ENCODE measurements around the gene NSG1. TPM values are rescaled to one million over a fixed set of nuclear protein-coding genes. Genes with fewer than 3 reads are reported as not detected.

NSG1 gene
- total RNA-seq, 1 experiment from 2014 or later, result not detected

GRCh38 chr4:4396628-4397440, 9.9 kb downstream of the NSG1 start:
- Histone ChIP-seq H3K27me3 (ENCODE audit: insufficient read depth, low read depth) (peaks cover 63% of the 10 kb centered on the region), H3K79me2 (ENCODE audit: low read depth) (no peaks in the 10 kb centered on the region), H3K4me2 (no peak overlapping the region), H3F3A (ENCODE audit: insufficient read depth, low read depth) (no peaks in the 10 kb centered on the region), H3K4me3 (no peak overlapping the region), H3K9me3 (ENCODE audit: insufficient read depth, low read depth) (no peaks in the 10 kb centered on the region), H4K20me1 (ENCODE audit: insufficient read depth) (no peaks in the 10 kb centered on the region), H3K9me2 (ENCODE audit: insufficient read depth) (no peaks in the 10 kb centered on the region), H2AFZ (no peak overlapping the region), H3K36me3 (ENCODE audit: low read depth) (no peaks in the 10 kb centered on the region), H3K4me1 (replicated peaks; ENCODE audit: insufficient read depth) (no peaks in the 10 kb centered on the region), H3K27ac (no peak overlapping the region)
- no peak for DNase-seq
- intact Hi-C loops (cut with micrococcal nuclease; ENCODE audit: unreplicated experiment), result no loop called here
- BruUV-seq (replicated peaks), result no TSS peak
- TF ChIP-seq EZH2 (IDR thresholded peaks at IDR 0.05; ENCODE audit: low read depth), result no peak
- no peak for TF ChIP-seq CTCF (conservative IDR thresholded peaks at IDR 0.05)
- ChIA-PET CTCF (no interaction called here), POLR2A (ENCODE audit: unreplicated experiment) (no interaction called here)

GRCh38 chr4:4397441-4397819, 10.5 kb downstream of the NSG1 start:
- DNase-seq, result no peak
- Histone ChIP-seq H3K9me2 (ENCODE audit: insufficient read depth) (no peaks in the 10 kb centered on the region), H4K20me1 (ENCODE audit: insufficient read depth) (no peaks in the 10 kb centered on the region), H3K4me3 (no peak overlapping the region), H3K27me3 (ENCODE audit: insufficient read depth, low read depth) (peaks cover 57% of the 10 kb centered on the region), H2AFZ (no peak overlapping the region), H3K36me3 (ENCODE audit: low read depth) (no peaks in the 10 kb centered on the region), H3K79me2 (ENCODE audit: low read depth) (no peaks in the 10 kb centered on the region), H3K4me1 (replicated peaks; ENCODE audit: insufficient read depth) (no peaks in the 10 kb centered on the region), H3K4me2 (no peak overlapping the region), H3K9me3 (ENCODE audit: insufficient read depth, low read depth) (no peaks in the 10 kb centered on the region), H3K27ac (no peak overlapping the region), H3F3A (ENCODE audit: insufficient read depth, low read depth) (no peaks in the 10 kb centered on the region)
- POLR2A ChIA-PET (ENCODE audit: unreplicated experiment), result no interaction called here
- no TSS peak for BruUV-seq (replicated peaks)
- CTCF ChIA-PET, result no interaction called here
- intact Hi-C loops (cut with micrococcal nuclease; ENCODE audit: unreplicated experiment), result no loop called here
- TF ChIP-seq CTCF (conservative IDR thresholded peaks at IDR 0.05), result no peak
- no peak for TF ChIP-seq EZH2 (IDR thresholded peaks at IDR 0.05; ENCODE audit: low read depth)

- TF ChIP-seq CTCF (conservative IDR thresholded peaks at IDR 0.05) (no peak), EZH2 (IDR thresholded peaks at IDR 0.05; ENCODE audit: low read depth) (no peak)
- Histone ChIP-seq H3K27me3 (ENCODE audit: insufficient read depth, low read depth) (peaks cover 58% of the 10 kb centered on the region), H4K20me1 (ENCODE audit: insufficient read depth) (no peaks in the 10 kb centered on the region), H2AFZ (no peak overlapping the region), H3K9me2 (ENCODE audit: insufficient read depth) (no peaks in the 10 kb centered on the region), H3K27ac (no peak overlapping the region), H3K4me1 (replicated peaks; ENCODE audit: insufficient read depth) (no peaks in the 10 kb centered on the region), H3F3A (ENCODE audit: insufficient read depth, low read depth) (no peaks in the 10 kb centered on the region), H3K9me3 (ENCODE audit: insufficient read depth, low read depth) (no peaks in the 10 kb centered on the region), H3K4me3 (no peak overlapping the region), H3K4me2 (no peak overlapping the region), H3K79me2 (ENCODE audit: low read depth) (no peaks in the 10 kb centered on the region), H3K36me3 (ENCODE audit: low read depth) (no peaks in the 10 kb centered on the region)
- DNase-seq, result no peak
- intact Hi-C loops (cut with micrococcal nuclease; ENCODE audit: unreplicated experiment), result no loop called here
- POLR2A ChIA-PET (ENCODE audit: unreplicated experiment), result no interaction called here
- no TSS peak for BruUV-seq (replicated peaks)
- CTCF ChIA-PET, result no interaction called here
These were observed 11.5 kb downstream of the NSG1 start for GRCh38 chr4:4398430-4398829.
